MM.1S (cell line): ENCODE results near the gene KAT2B.

Experiments
- DNase-seq: peaks from one replicate; pipeline ENCODE4 v3.0.0-alpha.2; 2015
- H2AFZ ChIP-seq: fragments of 300-600 bp; sonication (generic); 2 replicates; pipeline ENCODE4 v1.6.0; 2016; ENCODE audit warnings: antibody characterized with exemption, low read length
- H3F3A ChIP-seq: fragments of 300-600 bp; sonication (generic); 2 replicates; pipeline ENCODE4 v1.6.1; 2016; ENCODE audit warnings: mild to moderate bottlenecking, antibody characterized with exemption, low read length, moderate library complexity, mixed read lengths; ENCODE audit not compliant: insufficient read depth
- H3K27ac ChIP-seq: fragments of 300-600 bp; sonication (generic); 2 replicates; pipeline ENCODE4 v1.5.1; 2016; ENCODE audit warnings: mild to moderate bottlenecking, low read length
- H3K27me3 ChIP-seq: fragments of 300-600 bp; sonication (generic); replicated peaks from 2 replicates; pipeline ENCODE4 v1.6.0; 2016; ENCODE audit warnings: low read length; ENCODE audit not compliant: insufficient read depth
- H3K36me3 ChIP-seq: fragments of 300-600 bp; sonication (generic); replicated peaks from 2 replicates; pipeline ENCODE4 v1.6.1; 2016; ENCODE audit warnings: mild to moderate bottlenecking, low read length, mixed read lengths; ENCODE audit not compliant: insufficient read depth
- H3K4me1 ChIP-seq: fragments of 300-600 bp; sonication (generic); 2 replicates; pipeline ENCODE4 v1.6.1; 2016; ENCODE audit warnings: low read length, mixed read lengths
- H3K4me2 ChIP-seq: fragments of 300-600 bp; sonication (generic); 2 replicates; pipeline ENCODE4 v1.6.0; 2016; ENCODE audit warnings: low read depth, low read length
- H3K4me3 ChIP-seq: fragments of 300-600 bp; sonication (generic); 2 replicates; pipeline ENCODE4 v1.5.1; 2016; ENCODE audit warnings: low read length, mixed read lengths
- H3K79me2 ChIP-seq: fragments of 300-600 bp; sonication (generic); 2 replicates; pipeline ENCODE4 v1.6.1; 2016; ENCODE audit warnings: mixed run types, low read length, mixed read lengths
- H3K9ac ChIP-seq: fragments of 300-600 bp; sonication (generic); 2 replicates; pipeline ENCODE4 v1.6.1; 2016; ENCODE audit warnings: low read length, mixed read lengths
- H3K9me2 ChIP-seq: fragments of 300-600 bp; sonication (generic); replicated peaks from 2 replicates; pipeline ENCODE4 v1.6.1; 2016; ENCODE audit warnings: mild to moderate bottlenecking, low read length, mixed read lengths; ENCODE audit not compliant: insufficient read depth
- H3K9me3 ChIP-seq: fragments of 300-600 bp; sonication (generic); replicated peaks from 2 replicates; pipeline ENCODE4 v1.6.1; 2016; ENCODE audit warnings: mild to moderate bottlenecking, low read length, mixed read lengths; ENCODE audit not compliant: insufficient read depth
- H4K20me1 ChIP-seq: fragments of 300-600 bp; sonication (generic); 2 replicates; pipeline ENCODE4 v1.6.1; 2016; ENCODE audit warnings: mild to moderate bottlenecking, low read length, moderate library complexity, mixed read lengths; ENCODE audit not compliant: insufficient read depth
- CTCF ChIP-seq: fragments of 300-600 bp; sonication (generic); IDR thresholded peaks from 2 replicates; pipeline ENCODE4 v1.5.1; 2016; ENCODE audit warnings: antibody characterized with exemption, low read length, mixed read lengths
- EZH2 ChIP-seq: fragments of 300-600 bp; sonication (generic); optimal IDR thresholded peaks from 2 replicates; pipeline ENCODE3; 2017; ENCODE audit warnings: low read depth, mild to moderate bottlenecking, antibody characterized with exemption, low read length, mixed read lengths
- EZH2phosphoT487 ChIP-seq: fragments of 300-600 bp; sonication (generic); IDR thresholded peaks from 2 replicates; pipeline ENCODE4 v1.6.1; 2018; ENCODE audit warnings: antibody characterized with exemption, low read length

The KAT2B gene

GRCh38 chr3:20038699-20039465 is 1.4 kb upstream of the KAT2B start:
- TF ChIP-seq CTCF, result no peak
- TF ChIP-seq EZH2, result no peak
- no peak for TF ChIP-seq EZH2phosphoT487
- H3K27ac ChIP-seq, result peak overlapping the region; percentile 86

GRCh38 chr3:20039466-20039764 is 831 bp upstream of the KAT2B start:
- Histone ChIP-seq H3K9ac (peak overlapping the region; percentile 82), H4K20me1 (no peaks in the 10 kb centered on the region), H3K4me2 (peak overlapping the region; percentile 75), H3K4me1 (peaks cover 28% of the 10 kb centered on the region), H3K9me2 (no peaks in the 10 kb centered on the region), H3K36me3 (no peaks in the 10 kb centered on the region), H3K27me3 (no peaks in the 10 kb centered on the region), H3K4me3 (peak overlapping the region; percentile 86), H3K27ac (peak overlapping the region; percentile 86), H3F3A (peaks cover 44% of the 10 kb centered on the region), H3K79me2 (peaks cover 38% of the 10 kb centered on the region), H2AFZ (peak overlapping the region; percentile 99), H3K9me3 (no peaks in the 10 kb centered on the region)
- TF ChIP-seq CTCF (no peak), EZH2 (no peak), EZH2phosphoT487 (no peak)
- DNase-seq, result no peak

More at GRCh38 chr3:20038699-20039465, 1.4 kb upstream of the KAT2B start:
- Histone ChIP-seq H3K27me3 (no peaks in the 10 kb centered on the region), H2AFZ (peak overlapping the region; percentile 99), H3K9me3 (no peaks in the 10 kb centered on the region), H3K36me3 (no peaks in the 10 kb centered on the region), H3K4me3 (peak overlapping the region; percentile 86), H3K9me2 (no peaks in the 10 kb centered on the region), H4K20me1 (no peaks in the 10 kb centered on the region), H3K9ac (peak overlapping the region; percentile 82), H3K4me1 (peaks cover 27% of the 10 kb centered on the region), H3F3A (peaks cover 39% of the 10 kb centered on the region), H3K79me2 (peaks cover 33% of the 10 kb centered on the region), H3K4me2 (peak overlapping the region; percentile 75)
- peak; percentile 16 for DNase-seq

GRCh38 chr3:20040548-20041196 is 426 bp downstream of the KAT2B start:
- H3K4me1 ChIP-seq, result peaks cover 35% of the 10 kb centered on the region
- DNase-seq, result peak; percentile 78
- H3K9ac ChIP-seq, result peak overlapping the region; percentile 85
- peak overlapping the region; percentile 86 for H2AFZ ChIP-seq
- peaks cover 44% of the 10 kb centered on the region for H3F3A ChIP-seq
- H4K20me1 ChIP-seq, result no peaks in the 10 kb centered on the region
- H3K36me3 ChIP-seq, result no peaks in the 10 kb centered on the region
- H3K4me2 ChIP-seq, result peak overlapping the region; percentile 94
- no peaks in the 10 kb centered on the region for H3K9me2 ChIP-seq
- TF ChIP-seq CTCF, result peak; percentile 19; the same call in 1 of the 2 replicates
- no peak for TF ChIP-seq EZH2
- no peak for TF ChIP-seq EZH2phosphoT487
- H3K79me2 ChIP-seq, result peaks cover 49% of the 10 kb centered on the region
- peak overlapping the region; percentile 94 for H3K4me3 ChIP-seq
- H3K9me3 ChIP-seq, result no peaks in the 10 kb centered on the region
- H3K27me3 ChIP-seq, result no peaks in the 10 kb centered on the region
- H3K27ac ChIP-seq, result peak overlapping the region; percentile 84
